HG03025 (cell line): ENCODE data around the gene KLHL7.
A peak's percentile ranks its signal among the peaks of the same experiment; 100 is the strongest.
"Not testable (repeated sequence)": the region's sequence is repeated elsewhere in the genome, so short reads cannot be mapped to it uniquely, and the experiment has no call there.

Experiments
- ATAC-seq: cut with Tn5 transposase; IDR thresholded peaks from one replicate; pipeline ENCODE4 v1.9.1; 2021; ENCODE audit warnings: mild to moderate bottlenecking, moderate library complexity; ENCODE audit not compliant: unreplicated experiment, low FRiP score

The KLHL7 gene

DNA sequence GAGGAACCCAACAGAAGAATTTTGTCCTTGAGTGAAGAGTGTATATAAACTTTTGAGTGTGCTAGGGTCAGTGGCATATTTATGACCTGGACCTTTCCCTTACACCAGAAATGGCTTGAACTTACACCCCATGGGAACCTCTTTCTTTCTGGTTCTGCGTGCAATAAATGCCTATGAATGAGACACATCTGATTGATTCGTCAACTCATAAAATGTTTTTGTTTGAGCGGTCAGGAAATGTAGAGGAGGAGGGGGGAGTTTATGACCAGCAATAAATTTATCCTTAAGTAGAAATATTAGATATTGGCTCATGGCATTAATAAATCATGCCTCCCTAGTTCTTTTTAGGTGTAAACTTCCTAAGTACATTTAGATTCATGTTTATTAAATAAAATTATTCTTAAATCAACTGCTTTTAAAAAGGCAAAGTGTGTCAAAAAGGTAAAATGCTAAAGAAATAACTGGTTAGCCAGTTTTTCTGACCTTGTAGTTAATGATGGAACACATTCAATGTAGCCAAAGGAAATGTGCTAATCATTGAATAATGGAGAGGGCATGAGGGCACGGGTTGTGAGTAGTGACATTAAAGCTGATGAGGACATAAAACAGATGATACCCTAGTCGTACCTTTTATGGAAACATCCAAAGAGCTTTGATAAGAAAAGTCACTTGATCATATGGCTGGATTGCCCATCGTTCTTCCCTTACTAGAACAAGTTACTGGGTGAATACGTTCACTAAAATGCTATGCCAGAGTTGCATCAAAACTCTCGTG, 62.7 kb downstream of the KLHL7 start:
- ATAC-seq, result no peak

DNA sequence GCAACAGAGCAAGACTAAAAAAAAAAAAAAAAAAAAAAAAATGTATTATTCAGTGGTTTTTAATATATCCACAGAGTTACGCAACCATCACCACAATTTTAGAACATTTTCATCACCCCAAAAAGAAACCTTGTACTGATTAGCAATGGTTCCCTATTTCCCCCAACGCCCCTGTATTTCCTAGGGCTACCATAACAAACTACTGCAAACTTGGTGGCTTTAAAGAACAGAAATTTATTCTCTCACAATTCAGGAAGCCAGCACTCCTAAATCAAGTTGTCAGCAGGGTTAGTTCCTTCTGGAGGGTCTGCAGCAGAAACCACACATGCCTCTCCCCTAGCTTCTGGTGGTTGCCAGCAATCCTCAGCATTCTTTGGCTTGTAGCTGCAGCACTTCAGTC, 70.4 kb downstream of the KLHL7 start:
- no peak for ATAC-seq

DNA sequence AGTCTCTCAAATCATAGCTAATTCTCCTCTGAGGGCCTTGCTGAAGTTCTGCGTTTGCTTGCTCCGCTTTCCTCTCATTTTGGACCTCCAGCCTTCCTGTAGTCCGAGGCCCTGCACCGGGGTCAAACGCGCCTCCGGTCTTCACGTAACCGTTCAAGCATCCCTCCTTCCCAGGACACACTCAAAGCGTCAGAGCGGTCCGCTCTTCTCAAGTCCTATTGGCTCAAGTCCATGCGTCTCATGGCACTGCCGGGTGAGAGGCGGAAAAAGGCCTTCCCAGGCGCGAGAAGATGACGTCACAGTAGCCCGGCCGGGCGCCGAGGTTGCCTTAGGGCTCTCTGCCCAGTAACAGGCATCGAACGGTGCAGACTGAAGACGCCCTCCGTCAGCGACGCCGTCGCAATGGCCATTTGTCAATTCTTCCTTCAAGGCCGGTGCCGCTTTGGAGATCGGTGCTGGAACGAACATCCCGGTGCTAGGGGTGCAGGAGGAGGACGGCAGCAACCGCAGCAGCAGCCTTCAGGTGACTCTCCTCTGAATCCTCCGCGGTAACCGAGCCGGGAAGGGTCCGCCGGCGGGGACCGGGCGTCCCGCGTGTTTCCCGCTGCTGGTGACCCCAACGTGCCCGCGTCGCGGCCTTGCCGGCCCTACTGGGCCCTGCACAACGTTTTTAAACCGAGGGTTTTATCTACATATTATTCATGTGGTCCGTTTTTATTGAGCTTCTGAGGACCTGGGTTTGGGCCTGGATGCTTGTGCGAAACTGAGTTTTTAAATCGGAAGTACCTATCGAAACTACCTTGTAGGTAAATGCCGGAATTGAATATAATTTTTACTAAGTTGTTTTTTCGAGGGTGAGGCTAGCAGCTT, 76.3 kb downstream of the KLHL7 start, which contains the start of gene NUP42:
Gene NUP42 (plus strand): TSS at position 365 of the 870 bp plus-strand sequence. CDS start 38 bp downstream, at position 403.
- peak; percentile 95 for ATAC-seq

DNA sequence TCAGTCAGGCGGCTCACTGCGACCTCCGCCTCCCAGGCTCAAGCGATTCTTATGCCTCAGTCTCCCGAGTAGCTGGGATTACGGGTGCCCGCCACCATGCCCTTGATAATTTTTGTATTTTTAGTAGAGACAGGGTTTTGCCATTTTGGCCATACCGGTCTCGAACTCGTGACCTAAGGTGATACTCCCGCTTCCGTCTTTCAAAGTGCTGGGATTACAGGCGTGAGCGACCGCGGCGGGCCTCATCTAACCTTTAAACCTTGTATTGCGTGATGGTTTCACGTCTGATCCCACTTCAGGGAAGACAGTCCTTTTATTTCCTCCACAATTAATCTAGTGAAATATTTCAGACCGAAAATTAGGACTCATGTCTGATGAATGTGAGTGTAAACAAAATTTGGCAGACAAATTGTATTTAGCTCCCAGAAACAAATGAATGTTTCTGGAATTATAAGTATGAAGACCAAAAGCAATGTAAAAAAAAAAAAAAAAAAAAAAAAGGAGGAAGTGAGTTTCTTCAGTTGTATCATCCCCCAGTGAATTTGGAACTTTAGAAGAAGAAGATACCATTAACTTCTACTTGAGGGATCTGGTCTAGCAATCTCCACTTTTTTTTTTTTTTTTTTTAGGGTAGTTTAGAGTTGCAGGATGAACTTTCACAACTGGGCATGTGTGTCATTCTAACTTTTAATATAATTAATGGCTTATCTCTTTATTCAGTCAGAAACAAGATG, 77.9 kb downstream of the KLHL7 start:
- no peak for ATAC-seq

DNA sequence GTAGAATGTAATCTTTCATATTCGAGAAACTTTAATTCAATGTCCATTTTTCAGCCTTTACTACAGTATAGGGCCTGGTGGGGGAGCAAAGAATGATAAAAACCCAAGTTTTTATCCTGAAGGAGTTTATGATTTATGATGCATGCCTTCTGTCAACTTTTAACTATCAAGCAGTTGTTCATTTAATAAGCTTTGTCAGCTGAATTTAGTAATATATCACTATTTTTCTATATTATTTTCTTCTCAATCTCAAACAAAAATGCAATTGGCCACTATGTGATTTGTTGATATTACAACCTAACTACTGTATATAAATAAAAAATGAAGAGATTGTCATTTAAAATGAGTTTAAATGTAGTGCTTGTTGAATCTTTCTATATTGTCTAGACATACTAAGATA, 78.7 kb downstream of the KLHL7 start:
- no peak for ATAC-seq

DNA sequence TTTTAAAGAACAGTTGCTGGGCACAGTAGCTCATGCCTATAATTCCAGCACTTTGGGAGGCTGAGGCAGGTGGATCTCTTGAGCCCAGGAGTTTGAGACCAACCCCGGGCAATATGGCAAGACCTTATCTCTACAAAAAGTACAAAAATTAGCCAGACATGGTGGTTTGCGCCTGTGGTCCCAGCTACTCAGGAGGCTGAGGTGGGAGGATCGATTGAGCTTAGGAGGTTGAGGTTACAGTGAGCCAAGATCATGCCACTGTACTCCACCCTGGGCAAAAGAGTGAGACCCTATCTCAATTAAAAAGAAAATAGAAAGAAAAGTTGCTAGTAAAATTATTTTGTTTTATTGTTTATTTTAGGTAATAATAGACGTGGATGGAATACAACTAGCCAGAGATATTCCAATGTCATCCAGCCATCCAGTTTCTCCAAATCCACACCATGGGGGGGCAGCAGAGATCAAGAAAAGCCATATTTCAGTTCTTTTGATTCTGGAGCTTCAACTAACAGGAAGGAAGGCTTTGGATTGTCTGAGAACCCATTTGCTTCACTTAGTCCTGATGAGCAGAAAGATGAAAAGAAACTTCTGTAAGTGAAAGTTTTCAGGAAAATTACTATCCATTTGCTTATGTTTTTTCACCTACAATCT, 79.2 kb downstream of the KLHL7 start:
- ATAC-seq, result no peak

DNA sequence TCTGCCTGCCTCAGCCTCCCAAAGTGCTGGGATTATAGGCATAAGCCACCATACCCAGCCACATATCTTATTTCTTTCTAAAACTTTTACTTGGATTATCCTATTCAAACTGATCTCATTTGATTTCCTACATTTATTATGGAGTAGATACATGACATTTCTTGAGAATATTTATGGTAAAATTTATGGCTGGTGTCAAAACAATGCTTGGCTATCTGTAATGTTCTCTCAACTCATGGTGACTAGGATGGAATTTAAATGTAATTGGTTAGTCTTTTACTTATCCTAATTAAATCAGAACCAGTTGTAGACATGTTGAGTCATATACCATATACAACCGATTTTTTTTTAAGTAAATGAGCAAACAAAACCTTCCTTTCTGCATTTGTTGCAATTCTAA, 80.4 kb downstream of the KLHL7 start:
- ATAC-seq, result no peak

DNA sequence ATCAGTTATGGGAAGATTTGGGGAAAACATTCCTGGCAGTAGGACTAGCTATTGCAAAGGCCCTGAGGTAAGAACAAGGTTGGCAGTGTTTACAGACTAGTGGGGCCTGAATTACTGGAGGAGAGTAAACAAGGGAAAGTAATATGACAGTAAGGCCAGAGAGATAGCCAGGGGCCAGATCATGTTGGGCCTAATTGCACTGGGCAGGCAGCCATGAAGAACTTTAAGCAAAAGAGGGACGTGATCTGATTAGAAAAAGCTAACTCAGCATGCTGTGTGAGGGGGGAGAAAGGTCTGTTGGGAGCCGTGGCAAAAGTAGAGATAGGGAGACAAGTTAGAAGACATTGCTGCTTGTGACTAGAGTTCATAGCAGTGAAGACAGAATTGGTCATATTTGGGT, 85.4 kb downstream of the KLHL7 start:
- ATAC-seq, result no peak

DNA sequence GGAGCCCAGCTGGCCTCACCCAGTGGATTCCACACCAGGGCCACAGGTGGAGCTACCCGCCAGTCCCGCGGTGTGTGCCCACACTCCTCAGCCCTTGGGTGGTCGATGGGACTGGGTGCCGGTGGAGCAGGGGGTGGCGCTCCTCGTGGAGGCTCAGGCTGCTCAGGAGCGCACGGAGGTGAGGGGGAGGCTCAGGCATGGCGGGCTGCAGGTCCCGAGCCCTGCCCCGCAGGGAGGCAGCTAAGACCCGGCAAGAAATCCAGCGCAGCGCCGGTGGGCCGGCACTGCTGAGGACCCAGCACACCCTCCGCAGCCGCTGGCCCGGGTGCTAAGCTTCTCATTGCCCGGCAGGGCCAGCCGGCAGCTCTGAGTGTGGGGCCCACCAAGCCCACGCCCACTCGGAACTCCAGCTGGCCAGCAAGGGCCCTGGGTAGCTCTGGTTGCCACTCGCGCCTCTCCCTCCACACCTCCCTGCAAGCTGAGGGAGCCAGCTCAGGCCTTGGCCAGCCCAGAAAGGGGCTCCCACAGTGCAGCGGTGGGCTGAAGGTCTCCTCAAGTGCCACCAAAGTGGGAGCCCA, 88.2 kb downstream of the KLHL7 start:
- not testable (repeated sequence) for ATAC-seq

DNA sequence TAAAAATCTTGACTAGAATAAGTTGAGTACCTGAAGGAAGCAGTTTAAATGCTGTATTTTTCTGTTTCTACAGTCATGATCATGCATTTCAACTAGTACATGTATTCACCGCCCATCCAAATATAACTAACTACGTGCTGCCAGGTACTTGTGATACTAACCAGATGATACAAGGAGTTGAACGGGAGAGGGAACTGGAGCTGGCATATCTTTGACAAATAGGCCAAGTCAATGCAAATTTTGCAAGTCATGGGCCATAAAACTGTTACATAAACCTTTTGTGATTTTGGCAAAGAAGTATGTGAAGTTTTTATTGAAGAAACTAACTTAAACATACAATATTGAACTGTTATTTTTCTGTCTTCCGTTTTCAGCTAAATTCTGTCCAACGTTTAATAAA, 90.7 kb downstream of the KLHL7 start:
- no peak for ATAC-seq

DNA sequence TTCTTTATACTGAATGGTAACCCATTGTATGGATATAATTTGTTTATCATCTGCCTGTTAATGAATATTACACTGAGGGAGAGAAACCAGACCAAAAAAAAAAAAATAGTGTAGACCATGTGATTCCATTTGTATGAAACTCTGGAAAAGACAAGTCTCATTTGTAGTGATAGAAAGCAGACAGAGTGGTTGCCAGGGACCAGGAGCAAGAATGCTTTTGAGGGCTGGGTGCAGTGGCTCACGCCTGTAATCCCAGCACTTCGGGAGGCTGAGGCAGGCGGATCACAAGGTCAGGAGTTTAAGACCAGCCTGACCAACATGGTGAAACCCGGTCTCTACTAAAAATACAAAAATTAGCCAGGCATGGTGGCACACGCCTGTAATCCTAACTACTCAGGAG, 92.2 kb downstream of the KLHL7 start:
- ATAC-seq, result not testable (repeated sequence)

DNA sequence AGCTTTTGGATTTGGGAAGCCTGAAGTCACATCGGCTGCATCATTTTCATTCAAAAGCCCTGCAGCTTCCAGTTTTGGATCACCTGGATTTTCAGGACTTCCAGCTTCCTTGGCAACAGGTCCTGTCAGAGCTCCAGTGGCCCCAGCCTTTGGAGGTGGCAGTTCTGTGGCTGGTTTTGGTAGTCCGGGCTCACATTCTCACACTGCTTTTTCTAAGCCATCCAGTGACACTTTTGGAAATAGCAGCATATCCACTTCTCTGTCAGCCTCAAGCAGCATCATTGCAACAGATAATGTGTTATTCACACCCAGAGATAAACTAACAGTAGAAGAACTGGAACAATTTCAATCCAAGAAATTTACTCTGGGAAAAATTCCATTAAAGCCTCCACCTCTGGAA, 94.7 kb downstream of the KLHL7 start:
- ATAC-seq, result no peak

DNA sequence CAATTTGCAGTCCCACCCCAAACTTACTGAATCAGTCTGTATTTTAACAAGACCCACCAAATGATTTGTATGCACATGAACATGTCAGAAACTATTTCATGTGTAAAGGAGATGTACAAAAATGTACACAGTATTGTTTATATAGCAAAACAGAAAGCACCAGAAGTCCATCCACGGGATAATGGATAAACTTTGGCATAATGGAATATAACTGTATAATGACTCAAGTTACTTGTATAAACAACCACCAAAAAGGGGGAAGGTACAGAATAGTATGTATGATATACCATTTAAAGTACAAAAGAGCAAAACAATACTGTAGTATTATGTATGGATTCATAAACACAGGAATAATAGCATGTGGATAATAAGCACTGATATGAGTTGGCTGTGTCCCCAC, 98.7 kb downstream of the KLHL7 start:
- ATAC-seq, result no peak

DNA sequence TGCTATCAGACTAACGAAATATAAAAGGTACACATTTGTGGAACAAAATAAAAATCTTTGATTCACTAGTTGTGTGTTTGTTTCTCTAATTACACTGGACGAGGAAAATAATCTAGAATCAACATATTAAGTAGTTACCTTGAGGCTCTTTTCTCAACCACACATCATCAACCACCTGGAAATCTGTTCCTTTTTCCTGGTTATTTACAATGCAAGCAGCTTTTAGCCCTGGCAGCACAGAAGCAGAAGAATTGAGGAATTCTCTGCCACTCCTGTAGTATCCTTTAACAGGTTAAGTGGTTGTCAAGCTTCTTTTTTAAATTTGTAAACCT, 100.0 kb downstream of the KLHL7 start:
- ATAC-seq, result no peak

DNA sequence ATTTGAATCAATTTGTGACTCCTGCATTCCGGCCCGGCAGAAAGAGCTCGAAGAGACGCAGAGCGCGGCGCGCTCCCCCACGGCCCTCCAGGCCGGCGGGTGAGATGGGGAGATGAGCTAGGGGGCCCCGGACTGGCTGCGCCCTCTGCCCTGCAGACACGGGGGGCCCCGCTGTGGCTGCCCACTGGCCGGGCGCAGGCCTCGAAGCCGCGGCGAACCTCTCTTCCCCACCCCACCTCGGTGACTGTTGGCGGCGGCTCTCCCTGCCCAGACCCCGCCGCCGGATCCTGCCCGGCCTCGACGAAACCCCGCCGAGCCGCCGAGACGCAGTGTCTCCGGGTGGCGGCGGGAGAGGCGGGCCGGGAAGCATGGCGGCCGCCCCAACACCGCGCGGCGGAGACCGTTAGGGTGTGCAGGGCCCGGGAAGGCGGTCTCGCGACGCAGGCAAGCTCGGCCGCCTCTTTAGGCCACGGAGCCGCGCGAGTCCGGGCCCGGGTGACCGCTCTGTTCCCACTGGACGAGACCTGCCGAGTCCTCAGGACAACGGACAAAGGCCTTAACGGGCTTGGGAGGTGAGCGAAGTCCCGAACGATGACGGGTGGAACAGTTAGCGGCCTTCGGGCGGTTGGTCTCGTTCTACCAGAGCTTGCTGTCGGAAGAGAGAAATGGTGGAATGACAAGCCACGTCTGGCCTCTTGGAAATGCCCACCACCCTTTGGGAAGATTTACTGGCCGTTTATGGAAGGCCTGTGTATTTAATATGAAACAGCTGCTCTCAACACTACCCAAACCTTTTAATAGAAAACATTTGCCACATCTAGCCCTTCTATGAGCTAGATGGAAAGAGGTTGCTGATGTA, 100.6 kb downstream of the KLHL7 start:
- ATAC-seq, result no peak

DNA sequence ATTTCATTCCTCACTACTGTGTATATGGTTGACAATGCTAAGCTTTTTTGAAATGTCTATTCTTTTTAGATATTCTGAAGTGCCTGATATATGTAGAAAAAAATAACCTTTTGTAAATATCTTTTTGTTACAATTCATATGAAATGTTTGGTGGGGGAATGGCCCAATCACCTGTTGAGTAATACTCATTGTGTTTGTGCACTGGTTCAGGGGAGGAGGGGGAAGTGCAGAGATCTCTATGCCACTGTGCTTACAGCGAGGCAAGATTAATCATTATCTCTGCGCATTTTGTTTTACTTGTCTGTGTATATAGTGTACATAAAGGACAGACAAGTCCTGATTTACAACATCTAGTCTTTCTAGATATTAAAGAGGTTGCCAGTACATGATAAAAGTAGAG, 101.4 kb downstream of the KLHL7 start:
- ATAC-seq, result no peak

DNA sequence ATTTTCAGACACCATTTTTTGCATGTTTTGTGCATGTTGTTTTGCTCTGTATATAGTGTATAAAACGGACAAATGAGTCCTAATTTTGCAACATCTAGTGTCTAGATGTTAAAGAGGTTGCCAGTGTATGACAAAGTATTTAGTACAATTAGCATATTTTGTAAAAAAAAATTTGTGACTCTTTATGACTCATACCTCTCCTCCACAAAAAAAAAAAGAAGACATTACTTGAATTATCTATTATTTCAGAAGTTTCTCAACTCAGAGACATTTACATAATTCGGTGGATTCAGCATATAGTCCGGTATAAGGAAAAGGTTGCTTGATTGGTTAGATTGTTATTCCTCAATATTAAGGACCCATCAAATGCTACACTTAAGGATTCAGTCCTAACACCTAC, 102.3 kb downstream of the KLHL7 start:
- ATAC-seq, result no peak

DNA sequence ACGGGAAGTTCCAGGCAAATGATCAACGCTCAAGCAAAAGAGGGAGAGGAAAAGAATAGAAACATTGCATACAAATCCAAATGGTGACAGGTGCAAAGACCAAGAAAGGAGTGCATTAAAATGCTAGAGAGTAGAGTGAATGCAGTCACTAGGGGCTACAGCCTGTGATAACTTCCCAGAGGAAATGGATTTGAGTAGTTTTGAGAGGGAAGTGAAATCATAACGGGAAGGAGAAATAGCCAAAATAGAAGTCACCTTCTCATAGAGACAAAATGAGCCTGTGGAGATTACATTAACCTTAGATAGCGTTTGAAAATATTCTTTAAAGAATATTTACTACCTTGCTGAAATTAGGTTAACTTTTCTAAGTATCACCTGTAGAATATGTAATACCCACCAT, 102.7 kb downstream of the KLHL7 start:
- no peak for ATAC-seq

DNA sequence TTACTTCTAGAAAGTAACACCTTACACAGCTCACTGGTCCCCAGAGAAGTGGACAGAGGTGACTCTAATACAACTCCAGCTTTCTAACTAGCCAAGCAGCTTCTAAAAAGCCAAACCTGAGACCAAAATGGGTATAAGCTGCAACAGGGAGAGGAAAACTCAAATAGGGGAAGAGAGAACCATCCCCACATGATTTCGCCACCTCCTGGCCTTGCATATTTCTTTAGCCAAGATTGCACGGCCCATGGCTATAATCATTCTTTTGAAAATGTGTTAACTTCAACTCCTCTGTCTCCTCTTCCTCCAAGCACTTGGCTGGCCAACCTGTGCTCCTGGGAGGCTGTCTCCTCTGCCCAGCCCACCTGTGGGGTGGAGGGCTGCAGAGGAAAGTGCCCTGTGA, 104.9 kb downstream of the KLHL7 start:
- ATAC-seq, result no peak
